Endothelial cell of umbilical vein (primary cell): ENCODE data around the gene GGT7. TPM values are rescaled to one million over a fixed set of nuclear protein-coding genes. Genes with fewer than 3 reads are reported as not detected.

Experiments
- BruUV-seq: library from RNA; stranded (reverse); fragments of 400-500 nt; replicated peaks from 2 replicates; lab custom pipeline; 2021; lab: Mats Ljungman, UMichigan
- CTCF ChIA-PET: fragments of 300-600, 350-600 bp; sonication (Branson Sonifier 250); formaldehyde crosslinking; loops from one replicate; lab custom pipeline; 2021; ENCODE audit warnings: antibody characterized with exemption, inconsistent platforms; lab: Charles Lee
- POLR2A ChIA-PET: fragments of 300-600, 350-600 bp; sonication (Branson Sonifier 250); formaldehyde crosslinking; loops from one replicate; lab custom pipeline; 2021; ENCODE audit warnings: antibody characterized with exemption, inconsistent platforms; lab: Charles Lee
- DNase-seq: peaks from one replicate; pipeline ENCODE4 v3.0.0-alpha.2; 2011; ENCODE audit warnings: low read depth, low spot score
- FAIRE-seq: peaks from 2 replicates; lab custom pipeline; 2011; peaks lifted over from hg19 to GRCh38; lab: Jason Lieb, UNC
- H2AFZ ChIP-seq: 2 replicates; pipeline ENCODE4 v1.6.0; 2012; ENCODE audit warnings: low read depth, low read length, control low read depth, inconsistent platforms
- H3K27ac ChIP-seq: 2 replicates; pipeline ENCODE4 v1.5.1; 2011; ENCODE audit warnings: low read depth, mild to moderate bottlenecking, control low read depth, low read length, moderate library complexity; ENCODE audit not compliant: insufficient read depth
- H3K27me3 ChIP-seq, 2 experiments: 2 replicates each; pipeline versions ENCODE4 v1.6.0 to v1.6.1; 2011; ENCODE audit warnings: low read length in 2 of 2, mixed read lengths in 1 of 2; ENCODE audit not compliant: control insufficient read depth in 2 of 2, insufficient read depth in 2 of 2
- H3K36me3 ChIP-seq, 2 experiments: 2 replicates in 1 of 2; 3 replicates in 1 of 2; pipeline ENCODE4 v1.5.1; 2011; ENCODE audit warnings: low read length in 2 of 2, mild to moderate bottlenecking in 1 of 2, moderate library complexity in 1 of 2; ENCODE audit not compliant: control insufficient read depth in 2 of 2, insufficient read depth in 2 of 2; ENCODE audit errors: extremely low read depth in 1 of 2
- H3K4me1 ChIP-seq: 3 replicates; pipeline ENCODE4 v1.5.1; 2011; ENCODE audit warnings: mild to moderate bottlenecking, low read length; ENCODE audit not compliant: control insufficient read depth, insufficient read depth; ENCODE audit errors: extremely low read depth
- H3K4me2 ChIP-seq: 2 replicates; pipeline ENCODE4 v1.6.1; 2011; ENCODE audit warnings: low read length, control low read depth, mixed read lengths; ENCODE audit not compliant: insufficient read depth
- H3K4me3 ChIP-seq, 3 experiments: fragments of 200-600 bp in 1 of 3; sonication (generic), shearing (Covaris generic) in 1 of 3; replicated peaks in 1 of 3; 2 replicates each; pipeline ENCODE4 v1.5.1; 2011 to 2016; ENCODE audit warnings: control low read depth in 3 of 3, low read length in 3 of 3, mild to moderate bottlenecking in 2 of 3, inconsistent platforms in 1 of 3, low read depth in 1 of 3, moderate library complexity in 1 of 3; ENCODE audit not compliant: insufficient read depth in 1 of 3
- H3K79me2 ChIP-seq: 2 replicates; pipeline ENCODE4 v1.6.0; 2012; ENCODE audit warnings: low read length, inconsistent platforms; ENCODE audit not compliant: control insufficient read depth, insufficient read depth
- H3K9ac ChIP-seq: replicated peaks from 2 replicates; pipeline ENCODE3; 2011; ENCODE audit warnings: low read length, control low read depth; ENCODE audit not compliant: insufficient read depth; ENCODE audit errors: extremely low read depth
- H3K9me1 ChIP-seq: replicated peaks from 3 replicates; pipeline ENCODE4 v1.6.0; 2011; ENCODE audit warnings: mild to moderate bottlenecking, low read length; ENCODE audit not compliant: control insufficient read depth, insufficient read depth; ENCODE audit errors: extremely low read depth
- H3K9me3 ChIP-seq: replicated peaks from 2 replicates; pipeline ENCODE4 v1.5.1; 2012; ENCODE audit warnings: low read length, inconsistent platforms; ENCODE audit not compliant: control insufficient read depth, insufficient read depth
- H4K20me1 ChIP-seq: replicated peaks from 2 replicates; pipeline ENCODE3; 2011; ENCODE audit warnings: mild to moderate bottlenecking, low read length; ENCODE audit not compliant: control insufficient read depth, insufficient read depth; ENCODE audit errors: extremely low read depth
- EZH2 ChIP-seq: IDR thresholded peaks from 2 replicates; pipeline ENCODE4 v1.6.1; 2012; ENCODE audit warnings: borderline replicate concordance, low read depth, mild to moderate bottlenecking, moderate library complexity, low read length, inconsistent platforms; ENCODE audit not compliant: severe bottlenecking
- FOS ChIP-seq: IDR thresholded peaks from 2 replicates; pipeline ENCODE4 v1.6.1; 2011; ENCODE audit warnings: mild to moderate bottlenecking, low read length, moderate library complexity, borderline replicate concordance; ENCODE audit not compliant: insufficient read depth
- GATA2 ChIP-seq: IDR thresholded peaks from 2 replicates; pipeline ENCODE4 v1.7.0; 2011; ENCODE audit warnings: low read depth, mild to moderate bottlenecking, moderate library complexity, mixed read lengths, low read length; ENCODE audit not compliant: insufficient read length, insufficient read depth
- JUN ChIP-seq: IDR thresholded peaks from 2 replicates; pipeline ENCODE4 v1.6.1; 2011; ENCODE audit warnings: borderline replicate concordance, low read depth; ENCODE audit not compliant: insufficient read length, insufficient read depth
- POLR2A ChIP-seq: IDR thresholded peaks from 2 replicates; pipeline ENCODE4 v1.6.1; 2012; ENCODE audit warnings: low read depth, mild to moderate bottlenecking, control low read depth, low read length
- POLR2AphosphoS5 ChIP-seq: IDR thresholded peaks from 2 replicates; pipeline ENCODE4 v1.6.1; 2012; ENCODE audit warnings: low read depth, mild to moderate bottlenecking, control low read depth, low read length, moderate library complexity; ENCODE audit not compliant: insufficient read depth
- dilution Hi-C: fragments of 300-500 bp; cut with MboI; formaldehyde crosslinking; loops from one replicate; pipeline ENCODE4 v1.15.0; 2019; ENCODE audit warnings: low sequenced_read_pairs; ENCODE audit not compliant: extremely low pct_ligation_motif_present
- intact Hi-C: fragments of 100-400 bp; cut with micrococcal nuclease; formaldehyde crosslinking; loops from one replicate; pipeline ENCODE4 v1.10.0; 2022
- polyA plus RNA-seq, 4 experiments: library from polyadenylated mRNA; depleted of rRNA in 3 of 4; stranded (reverse) in 3 of 4; unstranded in 1 of 4; fragments of >200 nt; gene quantifications; 2 replicates each; pipeline versions ENCODE4 v1.2.1 to v1.2.3, GENCODE V29; 2011 to 2012; ENCODE audit warnings: missing spikeins in 1 of 4
- total RNA-seq: library from RNA; stranded (reverse); gene quantifications from 2 replicates; pipeline ENCODE4 v1.2.3, GENCODE V29; 2021
- TF ChIP-seq, protein P1 (sequence below), 2 donors: IDR thresholded peaks; 1 replicate in 1 of 2; 2 replicates in 1 of 2; pipeline ENCODE4 v1.5.1; 2011; ENCODE audit warnings: low read length in 2 of 2, mild to moderate bottlenecking in 2 of 2, moderate library complexity in 2 of 2, control low read depth in 1 of 2, inconsistent platforms in 1 of 2, low read depth in 1 of 2; ENCODE audit not compliant: insufficient read depth in 1 of 2; ENCODE audit errors: extremely low read depth in 1 of 2

GGT7 gene
- total and polyA plus RNA-seq, 2 donors (not counting 3 experiments of a cell fraction or from before 2014, with no cell fraction given): 4.1 to 5.0 TPM

DNA sequence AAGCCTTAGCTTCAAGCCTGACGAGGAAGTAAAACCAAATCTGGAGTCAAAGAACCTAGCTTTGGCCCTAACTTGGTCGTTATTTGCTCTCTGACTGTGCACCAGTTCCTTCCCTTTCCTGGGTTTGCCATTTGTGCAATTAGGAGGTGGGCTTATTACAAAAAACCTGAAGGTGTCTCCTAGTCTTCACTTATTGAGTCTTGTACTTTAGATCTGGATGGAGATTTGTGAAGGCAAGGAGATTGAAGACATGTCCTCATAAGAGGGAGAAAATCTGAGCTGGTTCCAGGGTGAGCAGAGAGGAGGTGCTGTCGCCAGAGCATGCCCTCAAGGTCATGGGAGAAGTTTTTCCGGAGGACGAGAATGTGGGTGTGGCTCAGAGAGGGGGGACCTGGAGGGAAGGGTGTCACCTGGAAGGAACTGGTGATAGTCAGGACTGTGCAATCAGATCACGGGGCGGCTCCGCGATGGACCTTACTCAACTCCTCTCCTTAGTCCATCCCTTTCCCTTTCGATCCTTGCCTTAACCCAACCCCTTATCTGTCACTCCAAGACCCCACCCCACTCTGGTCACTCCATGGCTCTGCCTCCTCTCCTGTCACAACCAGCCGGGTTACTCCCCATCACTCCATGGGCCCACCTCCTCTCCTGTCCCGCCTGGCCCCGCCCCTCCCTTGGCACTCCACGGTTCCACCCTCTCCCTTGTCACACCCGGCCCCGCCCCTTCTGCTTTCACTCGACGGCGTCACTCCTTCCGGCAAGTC lies 3.2 kb upstream of the GGT7 start:
- ChIA-PET POLR2A (interaction anchor here (0.6 to 2.1 kb wide), 2 partner anchors 80 to 125 kb away, joined by 3 to 15 read pairs; partner anchors contain the start of genes GSS and MYH7B), CTCF (interaction anchor here (0.7 to 6.0 kb wide), 22 partner anchors 25 to 430 kb away, joined by 3 to 182 read pairs (median 5); partner anchors contain the start of genes EDEM2, GSS and MYH7B)
- Histone ChIP-seq H4K20me1 (no peaks in the 10 kb centered on the region), H3K4me3 (peak overlapping the region in 2 of 3 experiments; percentile 5 to 29), H3K79me2 (peaks cover 10% of the 10 kb centered on the region), H3K4me1 (peaks cover 12% of the 10 kb centered on the region), H2AFZ (peak overlapping the region; percentile 67), H3K36me3 (no peaks in the 10 kb centered on the region), H3K9ac (no peak overlapping the region), H3K27ac (no peak overlapping the region), H3K9me3 (no peaks in the 10 kb centered on the region), H3K4me2 (peak overlapping the region; percentile 30), H3K9me1 (no peaks in the 10 kb centered on the region), H3K27me3 (no peaks in the 10 kb centered on the region)
- no peak for TF ChIP-seq JUN
- TF ChIP-seq GATA2: no peak
- no peak for TF ChIP-seq EZH2
- TF ChIP-seq FOS: no peak
- TF ChIP-seq, protein P1, sequence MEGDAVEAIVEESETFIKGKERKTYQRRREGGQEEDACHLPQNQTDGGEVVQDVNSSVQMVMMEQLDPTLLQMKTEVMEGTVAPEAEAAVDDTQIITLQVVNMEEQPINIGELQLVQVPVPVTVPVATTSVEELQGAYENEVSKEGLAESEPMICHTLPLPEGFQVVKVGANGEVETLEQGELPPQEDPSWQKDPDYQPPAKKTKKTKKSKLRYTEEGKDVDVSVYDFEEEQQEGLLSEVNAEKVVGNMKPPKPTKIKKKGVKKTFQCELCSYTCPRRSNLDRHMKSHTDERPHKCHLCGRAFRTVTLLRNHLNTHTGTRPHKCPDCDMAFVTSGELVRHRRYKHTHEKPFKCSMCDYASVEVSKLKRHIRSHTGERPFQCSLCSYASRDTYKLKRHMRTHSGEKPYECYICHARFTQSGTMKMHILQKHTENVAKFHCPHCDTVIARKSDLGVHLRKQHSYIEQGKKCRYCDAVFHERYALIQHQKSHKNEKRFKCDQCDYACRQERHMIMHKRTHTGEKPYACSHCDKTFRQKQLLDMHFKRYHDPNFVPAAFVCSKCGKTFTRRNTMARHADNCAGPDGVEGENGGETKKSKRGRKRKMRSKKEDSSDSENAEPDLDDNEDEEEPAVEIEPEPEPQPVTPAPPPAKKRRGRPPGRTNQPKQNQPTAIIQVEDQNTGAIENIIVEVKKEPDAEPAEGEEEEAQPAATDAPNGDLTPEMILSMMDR (IDR thresholded peaks at IDR 0.05; ENCODE audit: extremely low read depth in 1 of 2, insufficient read depth in 1 of 2, low read depth in 1 of 2, low read length in 2 of 2): no peak
- TF ChIP-seq POLR2AphosphoS5: no peak
- TF ChIP-seq POLR2A: no peak
- BruUV-seq: no TSS peak
- intact Hi-C loops (loop anchor here (1.0 to 2.0 kb wide), 5 partner anchors 31 to 333 kb away; partner anchors contain the start of genes GSS, MYH7B, NCOA6 and TRPC4AP), dilution Hi-C loops (no loop called here)
- DNase-seq (no peak), FAIRE-seq (peak; percentile 98)
